ENCODE results near the gene SLC25A45. TPM values are rescaled to one million over a fixed set of nuclear protein-coding genes. Genes with fewer than 3 reads are reported as not detected.

Gene SLC25A45
- total RNA-seq, 2 experiments from 2014 or later: 40.0 to 40.8 TPM

DNA sequence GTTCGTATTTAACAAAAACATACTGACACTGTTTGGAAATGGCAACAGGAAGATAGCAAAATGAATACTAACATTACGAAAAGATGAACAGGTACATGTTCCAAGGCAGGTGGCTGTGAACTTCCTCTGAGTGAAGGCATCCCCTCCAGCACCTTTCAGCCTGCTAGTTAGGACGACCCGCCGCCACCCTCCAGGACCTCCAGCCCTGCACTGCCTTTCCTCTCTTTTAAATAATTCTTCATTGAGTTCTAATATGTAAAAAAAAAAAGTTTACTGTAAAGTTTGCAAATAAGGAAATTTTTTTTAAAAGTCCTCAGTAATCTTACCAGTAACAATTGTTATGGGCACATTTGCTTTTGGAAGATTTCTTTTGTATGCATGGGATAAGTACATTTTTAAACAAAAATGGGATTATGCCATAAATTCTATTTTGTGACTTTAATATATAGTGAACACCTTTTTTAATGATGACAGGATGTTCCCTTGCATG, 46.2 kb upstream of the SLC25A45 start:
- POLR2A ChIA-PET: interaction anchor here (0.9 to 20.7 kb wide), 3 partner anchors 11 to 75 kb away, joined by 4 to 3042 read pairs (median 260); partner anchors contain the start of genes MALAT1 and NEAT1
- peak overlapping the region; percentile 99 for H3K27ac ChIP-seq (ENCODE audit: low read depth in 1 of 2, low read length in 2 of 2)
- no peaks in the 10 kb centered on the region for H3K9me3 Mint-ChIP-seq
- H3K27ac Mint-ChIP-seq: peak overlapping the region; percentile 96
- no peaks in the 10 kb centered on the region for H3K27me3 Mint-ChIP-seq
- H3K36me3 Mint-ChIP-seq (ENCODE audit: low read depth): peaks cover 61% of the 10 kb centered on the region
- ATAC-seq (ENCODE audit: poor library complexity) (no peak), DNase-seq (peak in 4 of 14 experiments; percentile 39 to 43 (median 42))
- TF ChIP-seq, protein P1, sequence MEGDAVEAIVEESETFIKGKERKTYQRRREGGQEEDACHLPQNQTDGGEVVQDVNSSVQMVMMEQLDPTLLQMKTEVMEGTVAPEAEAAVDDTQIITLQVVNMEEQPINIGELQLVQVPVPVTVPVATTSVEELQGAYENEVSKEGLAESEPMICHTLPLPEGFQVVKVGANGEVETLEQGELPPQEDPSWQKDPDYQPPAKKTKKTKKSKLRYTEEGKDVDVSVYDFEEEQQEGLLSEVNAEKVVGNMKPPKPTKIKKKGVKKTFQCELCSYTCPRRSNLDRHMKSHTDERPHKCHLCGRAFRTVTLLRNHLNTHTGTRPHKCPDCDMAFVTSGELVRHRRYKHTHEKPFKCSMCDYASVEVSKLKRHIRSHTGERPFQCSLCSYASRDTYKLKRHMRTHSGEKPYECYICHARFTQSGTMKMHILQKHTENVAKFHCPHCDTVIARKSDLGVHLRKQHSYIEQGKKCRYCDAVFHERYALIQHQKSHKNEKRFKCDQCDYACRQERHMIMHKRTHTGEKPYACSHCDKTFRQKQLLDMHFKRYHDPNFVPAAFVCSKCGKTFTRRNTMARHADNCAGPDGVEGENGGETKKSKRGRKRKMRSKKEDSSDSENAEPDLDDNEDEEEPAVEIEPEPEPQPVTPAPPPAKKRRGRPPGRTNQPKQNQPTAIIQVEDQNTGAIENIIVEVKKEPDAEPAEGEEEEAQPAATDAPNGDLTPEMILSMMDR (IDR thresholded peaks at IDR 0.05): no peak
- CTCF ChIA-PET: interaction anchor here (1.8 to 2.2 kb wide), 2 partner anchors 12 to 40 kb away, joined by 4 to 9 read pairs; no protein-coding TSS in a partner anchor
- H3K27me3 ChIP-seq (ENCODE audit: control insufficient read depth in 1 of 2, insufficient read depth in 2 of 2, low read length in 2 of 2): no peaks in the 10 kb centered on the region
- peak overlapping the region; percentile 86 for H3K4me3 ChIP-seq (ENCODE audit: low read length)
- H3K9me3 ChIP-seq (ENCODE audit: control insufficient read depth in 1 of 2, insufficient read depth in 1 of 2, low read length in 2 of 2): no peaks in the 10 kb centered on the region
- peaks cover 84% of the 10 kb centered on the region for H3K4me1 Mint-ChIP-seq (ENCODE audit: low read depth)
- intact Hi-C loops (cut with DNase I, micrococcal nuclease): loop anchor here in 1 of 2 experiments (1.0 kb wide), 1 partner anchor 11 kb away; no protein-coding TSS in a partner anchor
- H3K4me1 ChIP-seq (ENCODE audit: insufficient read depth, low read length): peaks cover 44% of the 10 kb centered on the region
- peaks cover 21% of the 10 kb centered on the region for H3K36me3 ChIP-seq (ENCODE audit: insufficient read depth, low read length)
- peak overlapping the region; percentile 92 for H3K4me3 Mint-ChIP-seq

DNA sequence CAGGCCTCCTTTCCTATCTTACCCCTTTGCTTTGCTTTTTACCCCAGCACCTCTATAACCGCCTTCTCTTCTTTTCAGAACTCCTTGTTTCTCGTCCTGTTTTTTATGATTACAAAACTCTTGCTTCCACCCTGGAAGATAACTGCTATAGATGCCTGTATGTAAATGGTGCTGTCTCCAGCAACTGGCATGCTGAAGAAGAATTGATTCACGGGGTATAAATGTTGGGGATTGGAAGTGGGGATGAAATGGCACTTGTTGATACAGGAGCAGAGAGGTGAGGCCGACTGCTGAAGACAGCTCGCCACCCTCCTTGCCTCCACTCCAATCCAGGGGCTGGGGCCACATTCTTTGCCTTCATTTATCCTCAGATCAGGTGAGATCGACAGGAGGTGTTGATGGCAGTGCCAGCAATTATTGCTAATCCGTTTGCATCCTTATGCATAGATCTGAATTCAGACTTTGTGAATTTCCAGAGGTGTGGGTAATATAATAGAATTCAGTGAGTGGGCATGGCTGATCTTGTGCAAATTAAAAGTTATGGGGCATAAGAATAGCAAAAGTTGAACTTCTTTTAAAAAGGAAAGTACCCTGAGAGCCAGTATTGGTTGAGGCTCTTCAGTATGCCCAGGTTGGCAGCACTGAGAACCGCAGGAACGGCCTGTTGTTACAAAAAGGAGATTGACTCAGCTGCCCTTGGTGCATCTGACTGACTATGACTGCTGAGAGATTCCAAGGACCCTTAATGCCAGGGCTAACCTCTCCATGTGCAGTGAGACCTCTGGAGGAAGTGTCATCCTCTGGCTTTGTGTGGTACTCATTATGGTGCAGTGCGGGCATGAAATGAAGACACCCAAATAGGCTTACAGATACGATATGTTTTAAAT, 45.5 kb upstream of the SLC25A45 start:
- Histone ChIP-seq H3K27me3 (ENCODE audit: control insufficient read depth in 1 of 2, insufficient read depth in 2 of 2, low read length in 2 of 2) (no peaks in the 10 kb centered on the region), H3K4me1 (ENCODE audit: insufficient read depth, low read length) (peaks cover 48% of the 10 kb centered on the region), H3K4me3 (ENCODE audit: low read length) (peak overlapping the region; percentile 86), H3K9me3 (ENCODE audit: control insufficient read depth in 1 of 2, insufficient read depth in 1 of 2, low read length in 2 of 2) (no peaks in the 10 kb centered on the region), H3K27ac (ENCODE audit: low read depth in 1 of 2, low read length in 2 of 2) (peak overlapping the region; percentile 99), H3K36me3 (ENCODE audit: insufficient read depth, low read length) (peaks cover 21% of the 10 kb centered on the region)
- CTCF ChIA-PET: interaction anchor here (1.8 to 2.2 kb wide), 2 partner anchors 11 to 41 kb away, joined by 4 to 9 read pairs; no protein-coding TSS in a partner anchor
- Mint-ChIP-seq H3K36me3 (ENCODE audit: low read depth) (peaks cover 63% of the 10 kb centered on the region), H3K4me3 (peak overlapping the region; percentile 92), H3K4me1 (ENCODE audit: low read depth) (peaks cover 79% of the 10 kb centered on the region), H3K27me3 (no peaks in the 10 kb centered on the region), H3K9me3 (no peaks in the 10 kb centered on the region), H3K27ac (peak overlapping the region; percentile 96)
- no peak for ATAC-seq (ENCODE audit: poor library complexity)
- intact Hi-C loops (cut with DNase I, micrococcal nuclease): loop anchor here in 1 of 2 experiments (1.0 kb wide), 1 partner anchor 11 kb away; no protein-coding TSS in a partner anchor
- POLR2A ChIA-PET: interaction anchor here (0.9 to 20.7 kb wide), 3 partner anchors 10 to 75 kb away, joined by 4 to 3042 read pairs (median 260); partner anchors contain the start of genes MALAT1 and NEAT1
- TF ChIP-seq, protein P1 (IDR thresholded peaks at IDR 0.05): no peak
- peak in 8 of 14 experiments; percentile 19 to 67 (median 46) for DNase-seq

Measured in CD4-positive, alpha-beta T cell (primary cell).